GM19035 (cell line): Measurements from ENCODE around the gene FSD2.
"Not testable (repeated sequence)": the region's sequence is repeated elsewhere in the genome, so short reads cannot be mapped to it uniquely, and the experiment has no call there.

Experiments
- ATAC-seq: cut with Tn5 transposase; IDR thresholded peaks from one replicate; pipeline ENCODE4 v1.9.1; 2021; ENCODE audit not compliant: unreplicated experiment

The FSD2 gene

GRCh38 chr15:82798531-82799166 lies 7.2 kb downstream of the FSD2 start:
- ATAC-seq = no peak

GRCh38 chr15:82798104-82798503 lies 7.8 kb downstream of the FSD2 start:
- ATAC-seq = no peak

- no peak for ATAC-seq
Observed at GRCh38 chr15:82793737-82794136, 12.1 kb downstream of the FSD2 start.

- no peak for ATAC-seq
Observed at GRCh38 chr15:82792068-82792467, 13.8 kb downstream of the FSD2 start.

- ATAC-seq = no peak
Observed at GRCh38 chr15:82790321-82790720, 15.5 kb downstream of the FSD2 start.

GRCh38 chr15:82789491-82789890 lies 16.4 kb downstream of the FSD2 start:
- ATAC-seq = no peak

GRCh38 chr15:82788496-82788895 lies 17.4 kb downstream of the FSD2 start:
- no peak for ATAC-seq

- no peak for ATAC-seq
Observed at GRCh38 chr15:82781349-82781748, 24.5 kb downstream of the FSD2 start.

- no peak for ATAC-seq
Observed at GRCh38 chr15:82778755-82779154, 27.1 kb downstream of the FSD2 start.

GRCh38 chr15:82774496-82774895 lies 31.4 kb downstream of the FSD2 start:
- no peak for ATAC-seq

- no peak for ATAC-seq
Observed at GRCh38 chr15:82771789-82772607, 33.9 kb downstream of the FSD2 start.

GRCh38 chr15:82768414-82769054 lies 37.3 kb downstream of the FSD2 start:
- no peak for ATAC-seq

- ATAC-seq = no peak
Observed at GRCh38 chr15:82767163-82767829, 38.6 kb downstream of the FSD2 start.

- ATAC-seq = not testable (repeated sequence)
Observed at GRCh38 chr15:82766201-82766600, 39.7 kb downstream of the FSD2 start.

GRCh38 chr15:82764740-82765139 lies 41.1 kb downstream of the FSD2 start:
- no peak for ATAC-seq

- ATAC-seq = no peak
Observed at GRCh38 chr15:82764117-82764490, 41.8 kb downstream of the FSD2 start.

GRCh38 chr15:82763361-82764116 lies 42.3 kb downstream of the FSD2 start:
- no peak for ATAC-seq

- no peak for ATAC-seq
Observed at GRCh38 chr15:82751308-82751707, 54.6 kb downstream of the FSD2 start.

GRCh38 chr15:82750831-82751180 lies 55.1 kb downstream of the FSD2 start:
- ATAC-seq = peak; percentile 17

GRCh38 chr15:82749951-82750830 lies 55.7 kb downstream of the FSD2 start:
- peak; percentile 97 for ATAC-seq
